MM.1S (cell line): Measurements from ENCODE around the gene VSTM4.

Source experiments
- CTCF ChIP-seq: fragments of 300-600 bp; sonication (generic); IDR thresholded peaks from 2 replicates; pipeline ENCODE4 v1.5.1; 2016; ENCODE audit warnings: antibody characterized with exemption, low read length, mixed read lengths
- EZH2 ChIP-seq: fragments of 300-600 bp; sonication (generic); optimal IDR thresholded peaks from 2 replicates; pipeline ENCODE3; 2017; ENCODE audit warnings: low read depth, mild to moderate bottlenecking, antibody characterized with exemption, low read length, mixed read lengths

DNA sequence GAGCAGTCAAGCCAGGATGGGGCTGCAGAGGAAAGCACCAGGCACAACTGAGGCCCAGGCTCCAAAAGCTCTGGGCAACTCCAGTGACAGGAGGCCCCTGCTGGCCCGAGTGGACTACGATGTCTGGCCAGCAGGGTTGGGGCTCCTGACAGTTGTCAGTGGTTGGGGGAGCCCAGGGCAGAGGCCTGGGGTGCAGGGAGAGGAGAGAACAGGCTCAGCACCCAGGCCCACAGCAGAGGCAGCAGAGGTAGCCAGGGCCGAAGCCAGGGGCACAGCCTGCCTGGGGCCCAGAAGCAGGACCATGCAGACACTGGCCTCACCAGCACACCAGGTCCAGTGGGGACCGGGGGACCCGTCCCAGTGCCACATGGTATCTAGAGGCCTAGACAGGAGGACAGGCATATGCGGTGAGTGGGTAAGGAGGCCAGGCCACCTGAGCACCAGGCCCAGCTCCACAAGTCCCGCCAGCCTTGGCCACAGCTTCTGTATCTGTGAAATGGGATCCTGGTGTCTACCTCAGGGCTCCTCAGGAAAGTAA is 129.6 kb downstream of the VSTM4 start:
- TF ChIP-seq CTCF (no peak), EZH2 (no peak)
